OCI-LY3 (cell line): ENCODE results near the gene SLC18A3.

Source experiments
- EZH2phosphoT487 ChIP-seq: fragments of 200-600 bp; shearing (Covaris generic); IDR thresholded peaks from 2 replicates; pipeline ENCODE4 v1.6.1; 2018; ENCODE audit warnings: antibody characterized with exemption, mixed run types, low read depth
- TF ChIP-seq, protein P1 (sequence below): fragments of 200-600, 300-600 bp; sonication (generic); IDR thresholded peaks from 2 replicates; pipeline ENCODE4 v1.5.1; 2014; ENCODE audit warnings: antibody characterized with exemption, low read length, low read depth

GRCh38 chr10:49605939-49606509, 4.1 kb upstream of the SLC18A3 start:
- TF ChIP-seq, protein P1, sequence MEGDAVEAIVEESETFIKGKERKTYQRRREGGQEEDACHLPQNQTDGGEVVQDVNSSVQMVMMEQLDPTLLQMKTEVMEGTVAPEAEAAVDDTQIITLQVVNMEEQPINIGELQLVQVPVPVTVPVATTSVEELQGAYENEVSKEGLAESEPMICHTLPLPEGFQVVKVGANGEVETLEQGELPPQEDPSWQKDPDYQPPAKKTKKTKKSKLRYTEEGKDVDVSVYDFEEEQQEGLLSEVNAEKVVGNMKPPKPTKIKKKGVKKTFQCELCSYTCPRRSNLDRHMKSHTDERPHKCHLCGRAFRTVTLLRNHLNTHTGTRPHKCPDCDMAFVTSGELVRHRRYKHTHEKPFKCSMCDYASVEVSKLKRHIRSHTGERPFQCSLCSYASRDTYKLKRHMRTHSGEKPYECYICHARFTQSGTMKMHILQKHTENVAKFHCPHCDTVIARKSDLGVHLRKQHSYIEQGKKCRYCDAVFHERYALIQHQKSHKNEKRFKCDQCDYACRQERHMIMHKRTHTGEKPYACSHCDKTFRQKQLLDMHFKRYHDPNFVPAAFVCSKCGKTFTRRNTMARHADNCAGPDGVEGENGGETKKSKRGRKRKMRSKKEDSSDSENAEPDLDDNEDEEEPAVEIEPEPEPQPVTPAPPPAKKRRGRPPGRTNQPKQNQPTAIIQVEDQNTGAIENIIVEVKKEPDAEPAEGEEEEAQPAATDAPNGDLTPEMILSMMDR, result no peak
- no peak for TF ChIP-seq EZH2phosphoT487
